ENCODE measurements around the gene MCMBP.
"Not testable (repeated sequence)": the region's sequence is repeated elsewhere in the genome, so short reads cannot be mapped to it uniquely, and the experiment has no call there.

GRCh38 chr10:119889201-119889600 is 16.6 kb upstream of the MCMBP start:
- not testable (repeated sequence) for TF ChIP-seq ATOH8 (CRISPR knock-in tag; IDR thresholded peaks at IDR 0.05; ENCODE audit: low read depth); CTCF (IDR thresholded peaks at IDR 0.05); RCOR1 (IDR thresholded peaks at IDR 0.05; ENCODE audit: low read depth, low read length)
